Naive thymus-derived CD4-positive, alpha-beta T cell (primary cell): ENCODE results near the gene TRAF4. TPM values are rescaled to one million over a fixed set of nuclear protein-coding genes. Genes with fewer than 3 reads are reported as not detected.

Experiments used
- ATAC-seq: fragments of 150-1000 bp; cut with Tn5 transposase; 2 replicates; pipeline ENCODE4 v1.10.0; 2021; ENCODE audit warnings: mild to moderate bottlenecking, moderate library complexity
- CTCF ChIA-PET: fragments of 350-600 bp; sonication (Branson Sonifier 250); formaldehyde crosslinking; loops from one replicate; lab custom pipeline; 2021; ENCODE audit warnings: antibody characterized with exemption; lab: Charles Lee
- POLR2A ChIA-PET: fragments of 350-600 bp; sonication (Branson Sonifier 250); formaldehyde crosslinking; loops from one replicate; lab custom pipeline; 2021; ENCODE audit warnings: antibody characterized with exemption, inconsistent platforms; lab: Charles Lee
- DNase-seq, 9 donors: peaks; one replicate each; pipeline versions ENCODE4 v3.0.0 to v3.0.0-alpha.2; 2020 to 2022; ENCODE audit warnings: mixed read lengths in 1 of 9
- H3K27ac ChIP-seq: one replicate; pipeline ENCODE4 v1.7.0; 2013; ENCODE audit warnings: mild to moderate bottlenecking, low read depth, low read length, moderate library complexity
- H3K27me3 ChIP-seq, 2 donors: one replicate each; pipeline ENCODE4 v1.7.0; 2013; ENCODE audit warnings: low read length in 2 of 2, mild to moderate bottlenecking in 2 of 2, moderate library complexity in 2 of 2; ENCODE audit not compliant: control insufficient read depth in 2 of 2, insufficient read depth in 2 of 2
- H3K36me3 ChIP-seq, 3 experiments: 1 replicate in 2 of 3; 2 replicates in 1 of 3; pipeline ENCODE4 v1.7.0; 2013; ENCODE audit warnings: low read length in 3 of 3, mild to moderate bottlenecking in 3 of 3, moderate library complexity in 1 of 3; ENCODE audit not compliant: insufficient read depth in 3 of 3, control insufficient read depth in 2 of 3
- H3K4me1 ChIP-seq, 2 donors: one replicate each; pipeline ENCODE4 v1.7.0; 2013; ENCODE audit warnings: low read length in 2 of 2, mild to moderate bottlenecking in 2 of 2, moderate library complexity in 1 of 2; ENCODE audit not compliant: control insufficient read depth in 2 of 2, insufficient read depth in 2 of 2
- H3K4me3 ChIP-seq: 2 replicates; pipeline ENCODE4 v1.7.0; 2013; ENCODE audit warnings: mild to moderate bottlenecking, low read length
- H3K9me3 ChIP-seq, 3 experiments: 1 replicate in 2 of 3; 2 replicates in 1 of 3; pipeline ENCODE4 v1.7.0; 2013; ENCODE audit warnings: low read length in 3 of 3; ENCODE audit not compliant: control insufficient read depth in 2 of 3
- H3K27ac Mint-ChIP-seq, 9 donors: one replicate each; pipeline ENCODE4 v1.8.0; 2020 to 2022; ENCODE audit warnings: mixed read lengths in 9 of 9, mild to moderate bottlenecking in 8 of 9, moderate library complexity in 5 of 9, inconsistent platforms in 2 of 9
- H3K27me3 Mint-ChIP-seq, 5 donors: one replicate each; pipeline ENCODE4 v1.8.0; 2021 to 2022; ENCODE audit warnings: mixed read lengths in 5 of 5, mild to moderate bottlenecking in 1 of 5
- H3K36me3 Mint-ChIP-seq, 5 donors: one replicate each; pipeline ENCODE4 v1.8.0; 2020 to 2022; ENCODE audit warnings: mixed read lengths in 5 of 5, mild to moderate bottlenecking in 3 of 5, inconsistent platforms in 1 of 5
- H3K4me1 Mint-ChIP-seq, 7 donors: one replicate each; pipeline ENCODE4 v1.8.0; 2020 to 2022; ENCODE audit warnings: mixed read lengths in 7 of 7, mild to moderate bottlenecking in 3 of 7, inconsistent platforms in 1 of 7
- H3K4me3 Mint-ChIP-seq, 10 donors: one replicate each; pipeline ENCODE4 v1.8.0; 2020 to 2022; ENCODE audit warnings: mild to moderate bottlenecking in 10 of 10, mixed read lengths in 10 of 10, moderate library complexity in 6 of 10, inconsistent platforms in 2 of 10
- H3K9me3 Mint-ChIP-seq, 11 donors: one replicate each; pipeline ENCODE4 v1.8.0; 2020 to 2022; ENCODE audit warnings: mixed read lengths in 11 of 11, mild to moderate bottlenecking in 4 of 11, inconsistent platforms in 1 of 11, moderate library complexity in 1 of 11
- intact Hi-C, 2 donors: fragments of 100-400 bp; cut with micrococcal nuclease; formaldehyde crosslinking; loops; one replicate each; pipeline ENCODE4 v1.15.1; 2023
- polyA plus RNA-seq, 2 donors: library from polyadenylated mRNA; unstranded; fragments of 300-500 nt; fragmentation: Illumina TruSeq; gene quantifications; one replicate each; pipeline ENCODE4 v1.2.3, GENCODE V29; 2021
- total RNA-seq, 6 experiments: library from RNA in 5 of 6; stranded (reverse) in 5 of 6; gene quantifications; 1 replicate in 5 of 6; 2 replicates in 1 of 6; pipeline ENCODE4 v1.2.3 and lab custom pipeline; 2021 to 2026

TRAF4 gene
- total and polyA plus RNA-seq, 7 experiments from 2014 or later = 1.3 to 228 (median 25.6) TPM

- Histone ChIP-seq H3K27me3 (no peaks in the 10 kb centered on the region), H3K27ac (peak overlapping the region; percentile 83), H3K9me3 (no peaks in the 10 kb centered on the region), H3K36me3 (peaks cover 0 to 24% (median 0%) of the 10 kb centered on the region in 3 experiments), H3K4me3 (peak overlapping the region; percentile 82), H3K4me1 (peaks cover 11 to 28% of the 10 kb centered on the region in 2 donors)
- CTCF ChIA-PET = interaction anchor here (0.5 to 14.7 kb wide), 2 partner anchors 9 to 21 kb away, joined by 3 to 331 read pairs; partner anchors contain the start of genes NEK8, RPL23A and TLCD1
- no peaks in the 10 kb centered on the region for H3K27me3 Mint-ChIP-seq
- intact Hi-C loops = loop anchor here (1.0 to 2.0 kb wide), 3 partner anchors 67 to 207 kb away; no protein-coding TSS in a partner anchor
- H3K27ac Mint-ChIP-seq = peak overlapping the region; percentile 78 to 95 (median 92)
- H3K36me3 Mint-ChIP-seq = peaks cover 0 to 13% (median 0%) of the 10 kb centered on the region in 5 donors
- ATAC-seq (no peak), DNase-seq (peak in 7 of 9 donors; percentile 32 to 47 (median 37))
- peak overlapping the region; percentile 87 to 94 (median 91) for H3K4me3 Mint-ChIP-seq
- peaks cover 0 to 2% (median 0%) of the 10 kb centered on the region in 11 donors for H3K9me3 Mint-ChIP-seq
- H3K4me1 Mint-ChIP-seq = peaks cover 0 to 42% (median 19%) of the 10 kb centered on the region in 7 donors
- POLR2A ChIA-PET = interaction anchor here (0.6 to 16.9 kb wide), 12 partner anchors 9 to 209 kb away, joined by 3 to 269 read pairs (median 3); partner anchors contain the start of genes NEK8, PHF12, PROCA1 and RPL23A
These were observed 1.4 kb downstream of the TRAF4 start for GRCh38 chr17:28744972-28745785.

DNA sequence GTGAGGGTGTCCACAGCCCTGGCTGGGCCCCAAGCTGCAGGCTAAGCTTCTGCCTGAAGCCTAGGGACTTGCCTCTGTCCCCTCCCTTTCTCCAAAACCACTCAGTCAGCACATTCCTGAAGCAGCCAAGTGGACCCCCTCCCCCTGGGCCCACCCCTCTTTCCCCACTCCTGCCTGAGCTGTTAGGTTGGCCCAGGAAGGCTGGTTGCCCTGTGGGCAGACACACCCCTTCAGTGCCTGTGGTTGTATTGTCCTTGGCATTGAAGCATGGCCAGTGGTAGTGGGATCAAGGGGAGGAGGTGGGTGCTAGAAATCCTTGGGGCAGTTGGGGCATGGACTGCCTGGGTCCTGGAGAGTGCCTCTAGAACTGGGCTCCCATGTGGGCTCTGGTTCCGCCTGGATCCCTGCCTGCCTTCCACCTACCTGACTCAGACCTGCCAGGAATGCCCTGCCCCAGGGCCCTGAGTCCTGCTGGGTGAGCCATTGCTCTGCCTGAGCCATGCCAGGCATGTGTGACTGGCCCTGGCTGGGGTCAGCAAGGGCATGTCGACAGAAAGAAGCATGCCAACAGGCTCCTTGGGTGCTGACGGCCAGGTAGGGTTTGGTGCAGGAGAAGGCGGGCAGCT is 2.1 kb downstream of the TRAF4 start:
- no peak for ATAC-seq
- Mint-ChIP-seq H3K4me1 (peaks cover 0 to 43% (median 19%) of the 10 kb centered on the region in 7 donors), H3K4me3 (peak overlapping the region in 9 of 10 donors; percentile 57 to 94 (median 87)), H3K27me3 (no peaks in the 10 kb centered on the region), H3K9me3 (no peaks in the 10 kb centered on the region), H3K36me3 (peaks cover 0 to 7% (median 0%) of the 10 kb centered on the region in 5 donors), H3K27ac (peak overlapping the region; percentile 36 to 94 (median 78))
- no peaks in the 10 kb centered on the region for H3K27me3 ChIP-seq
- peak overlapping the region; percentile 83 for H3K27ac ChIP-seq
- no peak overlapping the region for H3K4me3 ChIP-seq
- H3K36me3 ChIP-seq = peaks cover 0 to 24% (median 0%) of the 10 kb centered on the region in 3 experiments
- H3K9me3 ChIP-seq = no peaks in the 10 kb centered on the region
- intact Hi-C loops = loop anchor here in 1 of 2 donors (2.0 kb wide), 1 partner anchor 181 kb away; no protein-coding TSS in a partner anchor
- CTCF ChIA-PET = interaction anchor here (14.7 kb wide), 1 partner anchor 21 kb away, joined by 331 read pairs; the partner anchor contains the start of genes NEK8, RPL23A and TLCD1
- DNase-seq = no peak
- peaks cover 11 to 28% of the 10 kb centered on the region in 2 donors for H3K4me1 ChIP-seq
- POLR2A ChIA-PET = interaction anchor here (0.6 to 16.9 kb wide), 6 partner anchors 18 to 204 kb away, joined by 3 to 269 read pairs (median 8); partner anchors contain the start of genes NEK8, PROCA1, RPL23A and TLCD1

DNA sequence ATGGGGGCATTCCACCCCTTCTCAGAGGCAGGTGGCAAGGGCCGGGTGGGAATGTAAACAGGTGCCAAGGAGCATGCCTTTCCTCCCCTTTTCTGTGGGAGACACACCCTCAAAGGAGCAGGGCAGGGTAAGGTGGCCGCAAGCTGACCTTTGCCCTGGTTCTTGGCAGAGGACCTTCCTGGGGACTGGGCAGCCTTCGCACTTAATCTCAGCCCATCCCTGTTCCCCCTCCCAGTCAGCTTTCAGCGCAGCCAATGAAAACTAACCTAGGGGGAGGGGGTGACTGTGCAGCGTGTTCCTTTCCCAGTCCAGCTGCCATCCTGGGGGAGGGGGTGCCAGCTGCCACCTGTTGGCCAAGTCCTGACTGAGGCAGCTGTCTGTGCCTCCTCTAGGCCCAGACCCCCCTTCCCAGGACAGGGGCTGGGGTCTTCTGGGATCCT is 2.8 kb downstream of the TRAF4 start:
- Histone ChIP-seq H3K27ac (peak overlapping the region; percentile 83), H3K4me3 (no peak overlapping the region), H3K27me3 (no peaks in the 10 kb centered on the region), H3K4me1 (peaks cover 11 to 28% of the 10 kb centered on the region in 2 donors), H3K9me3 (no peaks in the 10 kb centered on the region), H3K36me3 (peaks cover 0 to 24% (median 0%) of the 10 kb centered on the region in 3 experiments)
- H3K4me1 Mint-ChIP-seq = peaks cover 0 to 38% (median 19%) of the 10 kb centered on the region in 7 donors
- no peaks in the 10 kb centered on the region for H3K27me3 Mint-ChIP-seq
- ChIA-PET CTCF (interaction anchor here (14.7 kb wide), 1 partner anchor 22 kb away, joined by 331 read pairs; the partner anchor contains the start of genes NEK8, RPL23A and TLCD1), POLR2A (interaction anchor here (3.1 to 16.9 kb wide), 2 partner anchors 18 to 27 kb away, joined by 23 to 269 read pairs; partner anchors contain the start of genes NEK8, RPL23A and TLCD1)
- peaks cover 0 to 6% (median 0%) of the 10 kb centered on the region in 5 donors for H3K36me3 Mint-ChIP-seq
- ATAC-seq = no peak
- intact Hi-C loops = no loop called here
- H3K9me3 Mint-ChIP-seq = no peaks in the 10 kb centered on the region
- peak overlapping the region in 7 of 10 donors; percentile 27 to 91 (median 57) for H3K4me3 Mint-ChIP-seq
- DNase-seq = no peak
- H3K27ac Mint-ChIP-seq = peak overlapping the region in 8 of 9 donors; percentile 33 to 93 (median 63)

DNA sequence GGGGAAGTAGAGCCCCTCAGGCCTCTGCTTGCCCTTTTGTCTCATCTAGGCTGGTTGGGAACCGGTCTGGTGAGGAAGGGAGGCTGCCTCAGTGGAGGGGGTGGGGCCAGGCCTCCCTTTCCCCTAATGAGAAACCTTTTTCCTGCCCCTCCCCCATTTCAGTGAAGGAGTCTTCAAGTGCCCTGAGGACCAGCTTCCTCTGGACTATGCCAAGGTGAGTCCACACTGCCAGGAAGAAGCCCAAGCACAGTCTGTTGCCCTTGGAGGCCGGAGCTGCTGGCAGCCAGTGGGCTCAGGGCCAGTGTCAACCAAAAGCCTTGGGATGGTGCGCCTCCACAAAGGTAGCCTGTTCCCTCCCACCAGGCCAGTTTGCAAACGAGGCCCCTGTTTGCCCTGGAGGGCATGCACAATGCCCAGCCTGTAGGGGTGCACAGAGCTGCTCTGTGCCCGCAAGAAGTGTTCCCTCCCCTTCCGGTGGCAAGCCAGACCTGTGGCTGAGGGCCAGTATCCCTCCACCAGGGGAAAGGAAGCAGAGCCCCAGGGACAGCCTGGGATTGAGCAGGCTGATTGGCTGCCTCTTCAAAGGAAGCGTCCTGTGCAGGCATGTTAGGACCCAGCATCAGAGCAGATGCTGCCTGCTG is 3.4 kb downstream of the TRAF4 start:
- Histone ChIP-seq H3K27me3 (no peaks in the 10 kb centered on the region), H3K4me3 (no peak overlapping the region), H3K9me3 (no peaks in the 10 kb centered on the region), H3K4me1 (peaks cover 11 to 28% of the 10 kb centered on the region in 2 donors), H3K36me3 (peaks cover 0 to 24% (median 0%) of the 10 kb centered on the region in 3 experiments), H3K27ac (peak overlapping the region; percentile 25)
- POLR2A ChIA-PET = interaction anchor here (16.9 kb wide), 1 partner anchor 19 kb away, joined by 269 read pairs; the partner anchor contains the start of genes NEK8 and TLCD1
- Mint-ChIP-seq H3K4me3 (no peak overlapping the region), H3K36me3 (peaks cover 0 to 6% (median 0%) of the 10 kb centered on the region in 5 donors), H3K4me1 (peaks cover 0 to 35% (median 18%) of the 10 kb centered on the region in 7 donors), H3K9me3 (no peaks in the 10 kb centered on the region), H3K27me3 (no peaks in the 10 kb centered on the region), H3K27ac (peak overlapping the region in 3 of 9 donors; percentile 14 to 61 (median 42))
- ATAC-seq = no peak
- no peak for DNase-seq
- intact Hi-C loops = no loop called here
- CTCF ChIA-PET = interaction anchor here (0.6 to 14.7 kb wide), 2 partner anchors 9 to 23 kb away, joined by 3 to 331 read pairs; partner anchors contain the start of genes NEK8, RPL23A and TLCD1

DNA sequence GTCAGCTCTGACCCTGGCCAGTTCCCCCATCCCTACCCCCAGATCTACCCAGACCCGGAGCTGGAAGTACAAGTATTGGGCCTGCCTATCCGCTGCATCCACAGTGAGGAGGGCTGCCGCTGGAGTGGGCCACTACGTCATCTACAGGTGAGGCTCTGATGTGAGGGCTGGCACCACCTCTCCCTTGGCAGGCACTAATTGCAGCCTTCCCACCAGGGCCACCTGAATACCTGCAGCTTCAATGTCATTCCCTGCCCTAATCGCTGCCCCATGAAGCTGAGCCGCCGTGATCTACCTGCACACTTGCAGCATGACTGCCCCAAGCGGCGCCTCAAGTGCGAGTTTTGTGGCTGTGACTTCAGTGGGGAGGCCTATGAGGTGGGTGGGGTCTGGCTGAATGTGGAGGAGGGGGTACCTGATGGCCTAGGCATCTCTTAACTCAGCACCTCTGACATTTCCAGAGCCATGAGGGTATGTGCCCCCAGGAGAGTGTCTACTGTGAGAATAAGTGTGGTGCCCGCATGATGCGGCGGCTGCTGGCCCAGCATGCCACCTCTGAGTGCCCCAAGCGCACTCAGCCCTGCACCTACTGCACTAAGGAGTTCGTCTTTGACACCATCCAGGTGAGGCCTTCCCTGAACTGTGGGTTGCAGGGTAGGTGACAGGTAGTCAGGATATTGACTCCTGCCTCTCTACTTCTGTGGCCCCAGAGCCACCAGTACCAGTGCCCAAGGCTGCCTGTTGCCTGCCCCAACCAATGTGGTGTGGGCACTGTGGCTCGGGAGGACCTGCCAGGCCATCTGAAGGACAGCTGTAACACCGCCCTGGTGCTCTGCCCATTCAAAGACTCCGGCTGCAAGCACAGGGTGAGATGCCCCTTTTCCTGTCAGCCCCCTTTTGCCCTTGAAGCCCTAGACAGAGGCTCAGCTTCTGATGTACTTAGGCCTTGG is 4.3 kb downstream of the TRAF4 start:
- Histone ChIP-seq H3K9me3 (no peaks in the 10 kb centered on the region), H3K4me3 (no peak overlapping the region), H3K27me3 (no peaks in the 10 kb centered on the region), H3K36me3 (peaks cover 0 to 24% (median 0%) of the 10 kb centered on the region in 3 experiments), H3K4me1 (peaks cover 10 to 27% of the 10 kb centered on the region in 2 donors), H3K27ac (no peak overlapping the region)
- peak overlapping the region in 6 of 9 donors; percentile 24 to 76 (median 36) for H3K27ac Mint-ChIP-seq
- no peak for ATAC-seq
- intact Hi-C loops = no loop called here
- POLR2A ChIA-PET = interaction anchor here (1.1 to 16.9 kb wide), 3 partner anchors 20 to 28 kb away, joined by 4 to 269 read pairs (median 8); partner anchors contain the start of genes NEK8, RPL23A and TLCD1
- no peak for DNase-seq
- no peaks in the 10 kb centered on the region for H3K27me3 Mint-ChIP-seq
- H3K9me3 Mint-ChIP-seq = no peaks in the 10 kb centered on the region
- CTCF ChIA-PET = interaction anchor here (0.6 to 14.7 kb wide), 4 partner anchors 9 to 84 kb away, joined by 3 to 331 read pairs (median 4); partner anchors contain the start of genes NEK8, RPL23A and TLCD1
- H3K4me3 Mint-ChIP-seq = peak overlapping the region in 1 of 10 donors; percentile 34
- H3K36me3 Mint-ChIP-seq = peaks cover 0 to 6% (median 0%) of the 10 kb centered on the region in 5 donors
- H3K4me1 Mint-ChIP-seq = peaks cover 0 to 39% (median 21%) of the 10 kb centered on the region in 7 donors
